HG03108 (cell line): Measurements from ENCODE around the gene ZNF618.
"Not testable (repeated sequence)": the region's sequence is repeated elsewhere in the genome, so short reads cannot be mapped to it uniquely, and the experiment has no call there.

ENCODE experiments used
- ATAC-seq: cut with Tn5 transposase; IDR thresholded peaks from one replicate; pipeline ENCODE4 v1.9.1; 2021; ENCODE audit warnings: moderate library complexity; ENCODE audit not compliant: unreplicated experiment

Gene ZNF618

DNA sequence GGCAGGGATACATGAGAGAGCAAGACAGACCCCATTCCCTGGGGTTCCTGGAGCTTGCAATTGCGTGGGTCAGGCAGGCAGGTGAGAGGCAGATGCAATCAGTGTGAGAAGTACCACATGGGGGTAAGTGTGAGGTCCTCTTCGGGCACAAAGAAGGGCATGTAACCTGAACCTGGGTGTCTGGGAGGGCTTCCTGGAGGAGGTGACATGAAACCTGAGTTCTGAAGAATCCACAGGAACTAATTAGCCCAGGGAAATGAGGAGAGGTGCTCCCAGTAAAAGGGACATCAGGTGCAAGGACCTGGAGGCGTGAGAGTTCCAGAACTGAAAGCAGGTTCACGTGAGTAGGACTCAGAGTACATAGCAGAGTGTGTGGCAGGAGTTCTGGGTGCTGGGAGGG lies 199.5 kb downstream of the ZNF618 start:
- ATAC-seq: no peak

GRCh38 chr9:114076237-114077161 lies 200.4 kb downstream of the ZNF618 start:
- no peak for ATAC-seq

DNA sequence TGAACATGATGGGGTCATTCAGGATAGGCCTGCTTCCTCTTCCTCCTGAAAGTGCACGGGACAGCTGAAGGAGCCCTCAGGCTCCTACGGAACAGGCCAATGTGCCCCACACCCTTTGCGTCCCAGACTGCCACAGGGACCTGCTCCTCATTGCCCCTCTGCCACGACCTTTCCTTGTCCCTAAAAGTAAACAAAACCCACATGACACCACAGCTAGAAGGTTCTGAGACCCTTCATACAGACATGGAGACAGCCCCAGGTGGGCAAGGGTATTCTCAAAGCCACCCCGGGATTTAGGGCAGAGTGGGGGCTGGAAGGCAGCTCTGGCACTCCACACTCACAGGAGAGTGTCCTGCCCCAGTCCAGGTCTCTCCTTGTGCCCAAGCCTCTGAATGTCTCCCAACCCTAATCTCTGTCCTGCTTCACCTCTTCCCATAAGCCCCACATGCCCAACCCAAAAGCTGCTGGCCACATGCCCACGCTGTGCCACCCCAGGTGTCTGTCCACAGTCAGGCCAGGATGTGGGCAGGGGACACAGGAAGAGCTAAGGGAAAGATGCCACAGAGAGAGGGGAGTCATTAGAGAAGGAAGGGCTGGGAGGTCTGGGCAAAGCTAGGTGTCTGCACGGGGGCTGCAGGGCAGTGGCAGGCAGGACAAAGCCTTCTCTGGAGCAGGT lies 201.2 kb downstream of the ZNF618 start:
- no peak for ATAC-seq

GRCh38 chr9:114078021-114078780 lies 202.1 kb downstream of the ZNF618 start, which contains the start of gene AMBP:
TSS of gene AMBP (minus strand) at chr9:114078300. CDS start at chr9:114078209, 91 bp downstream.
- ATAC-seq: no peak

DNA sequence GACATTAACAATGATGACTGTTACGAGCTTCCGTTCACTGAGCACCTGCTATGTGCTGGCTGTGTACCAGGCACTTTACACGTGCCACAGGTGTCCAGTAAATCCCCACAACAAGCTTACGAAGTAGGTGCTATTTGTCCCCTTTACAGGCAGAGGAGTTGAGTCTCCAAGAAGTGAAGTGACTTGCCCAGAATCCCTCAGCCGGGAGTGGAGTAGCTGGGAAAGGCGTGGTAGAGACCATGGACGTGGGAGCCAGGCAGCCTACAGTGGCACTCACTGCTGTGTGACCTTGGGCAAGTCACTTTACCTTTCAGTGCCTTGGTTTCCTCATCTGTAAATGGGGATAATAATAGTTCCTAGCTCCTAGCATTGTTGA lies 202.7 kb downstream of the ZNF618 start:
- no peak for ATAC-seq

GRCh38 chr9:114080195-114080772 lies 204.2 kb downstream of the ZNF618 start:
- no peak for ATAC-seq

GRCh38 chr9:114080773-114081440 lies 204.8 kb downstream of the ZNF618 start:
- no peak for ATAC-seq

GRCh38 chr9:114081441-114082016 lies 205.4 kb downstream of the ZNF618 start:
- ATAC-seq: no peak

GRCh38 chr9:114082017-114082762 lies 206.1 kb downstream of the ZNF618 start:
- ATAC-seq: peak; percentile 70

DNA sequence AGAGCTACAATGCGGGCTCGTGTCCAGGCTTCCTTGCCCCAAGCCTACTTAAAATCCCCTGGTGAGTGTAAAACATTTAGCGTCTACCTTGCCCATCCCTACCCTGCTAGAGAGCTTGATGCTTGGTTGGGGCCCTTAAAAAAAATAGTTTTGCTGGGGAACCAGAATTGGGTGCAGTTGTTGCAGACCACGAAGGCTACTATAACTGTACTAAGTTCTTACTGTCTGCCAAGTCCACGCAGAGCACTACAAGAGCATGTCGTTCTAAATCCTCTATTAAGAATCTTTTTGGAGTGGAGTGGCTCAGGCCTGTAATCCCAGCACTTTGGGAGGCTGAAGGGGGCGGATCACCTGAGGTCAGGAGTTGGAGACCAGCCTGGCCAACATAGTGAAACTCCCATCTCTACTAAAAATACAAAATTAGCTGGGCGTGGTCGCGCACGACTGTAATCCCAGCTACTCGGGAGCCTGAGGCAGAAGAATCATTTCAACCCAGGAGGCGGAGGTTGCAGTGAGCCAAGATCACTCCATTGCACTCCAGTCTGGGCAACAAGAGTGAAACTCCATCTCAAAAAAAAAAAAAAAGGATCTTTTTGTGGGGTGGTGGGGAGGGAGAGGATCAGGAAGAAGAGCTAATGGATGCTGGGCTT lies 206.8 kb downstream of the ZNF618 start:
- ATAC-seq: not testable (repeated sequence)

GRCh38 chr9:114083666-114084065 lies 207.6 kb downstream of the ZNF618 start:
- ATAC-seq: no peak

- ATAC-seq: no peak
Observed at GRCh38 chr9:114084282-114085073, 208.4 kb downstream of the ZNF618 start.

DNA sequence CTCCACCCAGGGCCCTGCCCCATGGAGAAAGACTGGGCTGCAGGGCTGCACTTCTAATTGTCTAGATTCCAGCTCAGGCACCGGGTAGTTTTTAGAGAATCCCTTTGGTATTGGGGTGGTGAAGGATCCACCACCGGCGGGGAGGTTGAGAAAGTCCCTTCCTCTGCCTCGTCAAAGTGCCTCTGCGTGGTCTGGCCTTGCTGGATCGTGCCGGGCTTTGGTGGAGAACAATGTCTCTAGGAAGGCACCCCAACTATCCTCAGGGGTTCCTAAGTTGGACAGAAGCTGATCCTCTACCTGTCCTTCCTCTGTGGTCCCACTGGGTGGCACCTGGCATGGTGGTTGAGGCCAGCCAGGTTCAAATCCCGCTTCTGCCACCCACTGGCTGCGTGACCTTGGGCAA lies 209.3 kb downstream of the ZNF618 start:
- no peak for ATAC-seq

- ATAC-seq: no peak
Observed at GRCh38 chr9:114086009-114086408, 209.9 kb downstream of the ZNF618 start.

GRCh38 chr9:114086607-114087006 lies 210.5 kb downstream of the ZNF618 start:
- ATAC-seq: no peak

DNA sequence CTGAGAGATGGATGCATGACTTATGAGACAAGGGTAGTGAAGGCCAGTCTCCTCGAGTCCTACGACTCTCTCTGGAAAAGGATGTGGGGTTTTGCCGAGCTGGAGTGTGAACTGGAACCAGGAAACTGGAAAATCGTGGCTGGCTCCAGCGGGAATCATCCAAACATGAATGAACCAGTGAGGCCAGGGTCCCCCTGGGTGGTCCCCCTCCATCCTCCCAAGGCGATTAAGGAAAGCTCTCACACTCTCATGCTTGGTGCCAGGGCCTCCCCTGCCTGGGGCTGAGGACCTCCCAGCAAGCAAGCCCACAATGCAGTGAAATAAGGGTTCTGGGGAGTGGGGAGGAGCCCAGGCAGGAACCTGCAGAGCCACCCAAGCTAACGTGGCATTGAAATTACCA lies 211.6 kb downstream of the ZNF618 start:
- ATAC-seq: no peak

DNA sequence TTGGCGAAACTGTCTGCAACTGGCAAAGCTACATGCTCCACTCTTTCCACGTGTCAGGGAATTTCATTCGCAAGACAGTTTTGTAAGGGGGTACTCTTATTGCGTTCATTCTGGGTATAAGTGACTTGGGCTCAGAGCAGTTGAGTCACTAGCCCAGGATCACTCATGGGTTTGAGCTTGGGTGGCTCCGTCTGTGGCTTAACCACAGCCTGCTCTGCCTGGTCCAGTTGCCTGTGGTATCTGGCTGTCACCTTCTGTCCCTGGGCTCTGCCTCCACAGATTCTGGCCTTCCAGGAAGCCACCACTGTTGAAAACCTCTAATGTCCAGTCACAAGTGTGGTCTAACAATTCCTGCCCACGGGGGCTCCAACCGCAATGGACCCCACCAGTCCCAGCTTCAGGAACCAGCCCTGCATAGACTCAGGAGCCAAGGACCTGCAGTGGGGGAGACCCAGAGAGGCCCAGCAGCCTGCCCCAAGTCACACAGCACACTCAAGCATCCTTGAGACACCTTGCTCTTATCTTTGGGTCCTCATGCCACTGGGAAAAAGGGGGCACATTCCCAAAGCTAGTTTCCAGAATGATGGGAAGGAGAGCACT lies 212.6 kb downstream of the ZNF618 start:
- no peak for ATAC-seq
